GM12878 (cell line): Measurements from ENCODE around the gene MMEL1. TPM values are rescaled to one million over a fixed set of nuclear protein-coding genes. Genes with fewer than 3 reads are reported as not detected.

ENCODE experiments used
- ATF7 ChIP-seq: fragments of 450-650 bp; IDR thresholded peaks from 2 replicates; pipeline ENCODE4 v1.6.1; 2016; ENCODE audit warnings: low read depth, mild to moderate bottlenecking
- BACH1 ChIP-seq: fragments of 450-650 bp; IDR thresholded peaks from 2 replicates; pipeline ENCODE4 v1.6.1; 2017; ENCODE audit warnings: mild to moderate bottlenecking, borderline replicate concordance
- BHLHE40 ChIP-seq, 2 experiments: fragments of 450-650 bp in 1 of 2; IDR thresholded peaks; 2 replicates each; pipeline ENCODE4 v1.6.1; 2011 to 2017; ENCODE audit warnings: low read depth in 2 of 2, borderline replicate concordance in 1 of 2, improper control_type of control experiment in 1 of 2, low read length in 1 of 2, mild to moderate bottlenecking in 1 of 2
- BRCA1 ChIP-seq: IDR thresholded peaks from 2 replicates; pipeline ENCODE4 v1.6.1; 2011; ENCODE audit warnings: low read depth, low read length, improper control_type of control experiment
- FOXM1 ChIP-seq: IDR thresholded peaks from 2 replicates; pipeline ENCODE4 v1.6.1; 2012; ENCODE audit warnings: low read depth, mild to moderate bottlenecking, inconsistent platforms, low read length, moderate library complexity
- LARP7 ChIP-seq: fragments of 450-650 bp; IDR thresholded peaks from 2 replicates; pipeline ENCODE4 v1.6.1; 2017; ENCODE audit warnings: mild to moderate bottlenecking
- SP1 ChIP-seq: IDR thresholded peaks from one replicate; pipeline ENCODE4 v1.6.1; 2011; ENCODE audit warnings: low read depth, low read length
- polyA plus RNA-seq, 11 experiments: library from polyadenylated mRNA; depleted of rRNA in 4 of 11; unstranded in 6 of 11; stranded (reverse) in 5 of 11; fragments of >200 nt; fragmentation: Nextera tagmentation in 4 of 11; fragmentation: Illumina TruSeq in 1 of 11; extraction: Ambion mirVana in 4 of 11; extraction: Trizol in 1 of 11; gene quantifications; 1 replicate in 1 of 11; 2 replicates in 10 of 11; pipeline versions ENCODE4 v1.2.1 to v1.2.3, GENCODE V29; 2011 to 2016; ENCODE audit warnings: inconsistent platforms in 2 of 11, missing spikeins in 2 of 11, low read depth in 1 of 11
- total RNA-seq, 4 experiments: library from RNA; depleted of rRNA in 3 of 4; stranded (reverse); fragments of >200 nt in 3 of 4; fragmentation: Illumina TruSeq in 1 of 4; extraction: Trizol in 1 of 4; gene quantifications; 2 replicates each; pipeline versions ENCODE4 v1.2.1 to v1.2.3, GENCODE V29; 2013 to 2021
- TF ChIP-seq, protein P1 (sequence below): IDR thresholded peaks from 2 replicates; pipeline ENCODE4 v1.6.1; 2012; ENCODE audit warnings: low read depth, low read length, improper control_type of control experiment
- TF ChIP-seq, protein P2 (sequence below): IDR thresholded peaks from 2 replicates; pipeline ENCODE4 v1.6.1; 2011; ENCODE audit warnings: mild to moderate bottlenecking, low read depth, low read length, moderate library complexity; ENCODE audit not compliant: insufficient replicate concordance

MMEL1 gene
- total and polyA plus RNA-seq, 10 of the 15 experiments (the other 5 are each of a cell fraction or from before 2014, with no cell fraction given) = 0.11 TPM; not detected in 9

GRCh38 chr1:2590233-2591141, 42.3 kb downstream of the MMEL1 start (continued):
- TF ChIP-seq, protein P1, sequence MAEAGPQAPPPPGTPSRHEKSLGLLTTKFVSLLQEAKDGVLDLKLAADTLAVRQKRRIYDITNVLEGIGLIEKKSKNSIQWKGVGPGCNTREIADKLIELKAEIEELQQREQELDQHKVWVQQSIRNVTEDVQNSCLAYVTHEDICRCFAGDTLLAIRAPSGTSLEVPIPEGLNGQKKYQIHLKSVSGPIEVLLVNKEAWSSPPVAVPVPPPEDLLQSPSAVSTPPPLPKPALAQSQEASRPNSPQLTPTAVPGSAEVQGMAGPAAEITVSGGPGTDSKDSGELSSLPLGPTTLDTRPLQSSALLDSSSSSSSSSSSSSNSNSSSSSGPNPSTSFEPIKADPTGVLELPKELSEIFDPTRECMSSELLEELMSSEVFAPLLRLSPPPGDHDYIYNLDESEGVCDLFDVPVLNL = no peak
- TF ChIP-seq, protein P2, sequence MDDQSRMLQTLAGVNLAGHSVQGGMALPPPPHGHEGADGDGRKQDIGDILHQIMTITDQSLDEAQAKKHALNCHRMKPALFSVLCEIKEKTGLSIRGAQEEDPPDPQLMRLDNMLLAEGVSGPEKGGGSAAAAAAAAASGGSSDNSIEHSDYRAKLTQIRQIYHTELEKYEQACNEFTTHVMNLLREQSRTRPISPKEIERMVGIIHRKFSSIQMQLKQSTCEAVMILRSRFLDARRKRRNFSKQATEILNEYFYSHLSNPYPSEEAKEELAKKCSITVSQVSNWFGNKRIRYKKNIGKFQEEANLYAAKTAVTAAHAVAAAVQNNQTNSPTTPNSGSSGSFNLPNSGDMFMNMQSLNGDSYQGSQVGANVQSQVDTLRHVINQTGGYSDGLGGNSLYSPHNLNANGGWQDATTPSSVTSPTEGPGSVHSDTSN = no peak
- no peak for TF ChIP-seq BACH1
- no peak for TF ChIP-seq LARP7
- TF ChIP-seq FOXM1 = no peak
- TF ChIP-seq BHLHE40 (IDR thresholded peaks at IDR 0.05; ENCODE audit: borderline replicate concordance in 1 of 2, low read depth in 2 of 2, low read length in 1 of 2) = no peak
- no peak for TF ChIP-seq ATF7
- no peak for TF ChIP-seq BRCA1
- TF ChIP-seq SP1 = no peak
